DOHH2 (cell line): Measurements from ENCODE around the gene ROGDI.

Experiments used
- EZH2phosphoT487 ChIP-seq: fragments of 200-600 bp; sonication (generic); IDR thresholded peaks from 2 replicates; pipeline ENCODE4 v1.6.1; 2017; ENCODE audit warnings: borderline replicate concordance, mild to moderate bottlenecking, antibody characterized with exemption, low read length, moderate library complexity, mixed read lengths
- TF ChIP-seq, protein P1 (sequence below): fragments of 200-600 bp; sonication (generic); IDR thresholded peaks from one replicate; pipeline ENCODE4 v1.5.1; 2014; ENCODE audit warnings: antibody characterized with exemption, mild to moderate bottlenecking, low read depth, low read length; ENCODE audit not compliant: poor library complexity, severe bottlenecking

DNA sequence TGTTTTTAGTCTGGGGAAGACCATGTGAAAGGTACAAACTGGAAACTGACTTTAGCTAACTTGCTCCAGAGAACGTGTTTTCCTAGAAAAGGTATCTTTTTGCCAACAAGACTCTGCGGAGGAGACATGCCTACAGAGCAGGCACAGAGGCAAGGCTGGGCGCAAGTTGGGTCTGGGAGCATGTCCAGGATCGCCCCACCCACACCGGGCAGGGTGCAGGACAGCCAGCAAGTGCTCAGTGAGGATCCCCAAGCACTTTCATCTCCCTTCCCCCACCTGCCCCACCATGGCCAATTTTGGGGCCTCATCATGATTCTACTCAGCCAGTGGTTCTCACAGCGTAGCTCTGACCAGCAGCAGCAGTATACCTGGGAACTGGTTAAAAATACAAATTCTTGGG, 18.2 kb upstream of the ROGDI start:
- TF ChIP-seq, protein P1, sequence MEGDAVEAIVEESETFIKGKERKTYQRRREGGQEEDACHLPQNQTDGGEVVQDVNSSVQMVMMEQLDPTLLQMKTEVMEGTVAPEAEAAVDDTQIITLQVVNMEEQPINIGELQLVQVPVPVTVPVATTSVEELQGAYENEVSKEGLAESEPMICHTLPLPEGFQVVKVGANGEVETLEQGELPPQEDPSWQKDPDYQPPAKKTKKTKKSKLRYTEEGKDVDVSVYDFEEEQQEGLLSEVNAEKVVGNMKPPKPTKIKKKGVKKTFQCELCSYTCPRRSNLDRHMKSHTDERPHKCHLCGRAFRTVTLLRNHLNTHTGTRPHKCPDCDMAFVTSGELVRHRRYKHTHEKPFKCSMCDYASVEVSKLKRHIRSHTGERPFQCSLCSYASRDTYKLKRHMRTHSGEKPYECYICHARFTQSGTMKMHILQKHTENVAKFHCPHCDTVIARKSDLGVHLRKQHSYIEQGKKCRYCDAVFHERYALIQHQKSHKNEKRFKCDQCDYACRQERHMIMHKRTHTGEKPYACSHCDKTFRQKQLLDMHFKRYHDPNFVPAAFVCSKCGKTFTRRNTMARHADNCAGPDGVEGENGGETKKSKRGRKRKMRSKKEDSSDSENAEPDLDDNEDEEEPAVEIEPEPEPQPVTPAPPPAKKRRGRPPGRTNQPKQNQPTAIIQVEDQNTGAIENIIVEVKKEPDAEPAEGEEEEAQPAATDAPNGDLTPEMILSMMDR, result no peak
- no peak for TF ChIP-seq EZH2phosphoT487
